HG02840 (cell line): ENCODE results near the gene PKD1L1.

ENCODE experiments used
- ATAC-seq: cut with Tn5 transposase; IDR thresholded peaks from one replicate; pipeline ENCODE4 v1.9.1; 2021; ENCODE audit warnings: mild to moderate bottlenecking, moderate library complexity, moderate number of reproducible peaks; ENCODE audit not compliant: unreplicated experiment, low FRiP score

The PKD1L1 gene

GRCh38 chr7:47885309-47885986, 62.8 kb downstream of the PKD1L1 start:
- ATAC-seq, result no peak

GRCh38 chr7:47884675-47885074, 63.6 kb downstream of the PKD1L1 start:
- no peak for ATAC-seq

GRCh38 chr7:47882635-47883034, 65.6 kb downstream of the PKD1L1 start:
- ATAC-seq, result no peak

- ATAC-seq, result no peak
These were observed 67.0 kb downstream of the PKD1L1 start for GRCh38 chr7:47881256-47881655.

- no peak for ATAC-seq
These were observed 69.6 kb downstream of the PKD1L1 start for GRCh38 chr7:47878662-47879061.

GRCh38 chr7:47877336-47877735, 70.9 kb downstream of the PKD1L1 start:
- no peak for ATAC-seq

- ATAC-seq, result no peak
These were observed 72.1 kb downstream of the PKD1L1 start for GRCh38 chr7:47875998-47876744.

GRCh38 chr7:47875406-47875805, 72.9 kb downstream of the PKD1L1 start:
- no peak for ATAC-seq

- no peak for ATAC-seq
These were observed 74.5 kb downstream of the PKD1L1 start for GRCh38 chr7:47873762-47874161.

- ATAC-seq, result no peak
These were observed 81.0 kb downstream of the PKD1L1 start for GRCh38 chr7:47867286-47867685.

GRCh38 chr7:47866120-47866519, 82.1 kb downstream of the PKD1L1 start:
- no peak for ATAC-seq

GRCh38 chr7:47852330-47853245, 95.7 kb downstream of the PKD1L1 start:
- no peak for ATAC-seq

- no peak for ATAC-seq
These were observed 101.1 kb downstream of the PKD1L1 start for GRCh38 chr7:47847207-47847606.

GRCh38 chr7:47846138-47846836, 102.0 kb downstream of the PKD1L1 start:
- ATAC-seq, result no peak

GRCh38 chr7:47844311-47844710, 104.0 kb downstream of the PKD1L1 start:
- no peak for ATAC-seq

GRCh38 chr7:47843291-47843690, 105.0 kb downstream of the PKD1L1 start:
- ATAC-seq, result no peak

GRCh38 chr7:47839381-47839780, 108.9 kb downstream of the PKD1L1 start:
- no peak for ATAC-seq

GRCh38 chr7:47837826-47838225, 110.4 kb downstream of the PKD1L1 start:
- ATAC-seq, result no peak

- no peak for ATAC-seq
These were observed 111.6 kb downstream of the PKD1L1 start for GRCh38 chr7:47836503-47837202.

- no peak for ATAC-seq
These were observed 112.2 kb downstream of the PKD1L1 start for GRCh38 chr7:47836080-47836479.
